Activated T-cell treated with anti-CD3 and anti-CD28 coated beads, Interleukin-2, amount 50 U/mL, for 72 hours (primary cell): ENCODE results near the gene CHD5. TPM values are rescaled to one million over a fixed set of nuclear protein-coding genes. Genes with fewer than 3 reads are reported as not detected.

Experiments used
- ATAC-seq, 2 donors: fragments of 150-1000 bp; cut with Tn5 transposase; replicated peaks in 1 of 2; 2 replicates each; pipeline ENCODE4 v1.10.0; 2021; ENCODE audit warnings: moderate library complexity in 2 of 2, mild to moderate bottlenecking in 1 of 2
- DNase-seq, 2 donors: peaks; one replicate each; pipeline ENCODE4 v3.0.0; 2021 to 2022; ENCODE audit warnings: mixed read lengths in 1 of 2
- H3K27ac Mint-ChIP-seq: one replicate; pipeline ENCODE4 v1.8.0; 2022; ENCODE audit warnings: mild to moderate bottlenecking, moderate library complexity, mixed read lengths
- H3K27me3 Mint-ChIP-seq: one replicate; pipeline ENCODE4 v1.8.0; 2022; ENCODE audit warnings: low read depth, mixed read lengths
- H3K36me3 Mint-ChIP-seq, 2 donors: one replicate each; pipeline ENCODE4 v1.8.0; 2022; ENCODE audit warnings: mixed read lengths in 2 of 2, mild to moderate bottlenecking in 1 of 2; ENCODE audit not compliant: insufficient read depth in 2 of 2
- H3K4me1 Mint-ChIP-seq: one replicate; pipeline ENCODE4 v1.8.0; 2022; ENCODE audit warnings: low read depth, mixed read lengths
- H3K4me3 Mint-ChIP-seq, 2 donors: one replicate each; pipeline ENCODE4 v1.8.0; 2022; ENCODE audit warnings: mild to moderate bottlenecking in 2 of 2, mixed read lengths in 2 of 2, moderate library complexity in 2 of 2
- H3K9me3 Mint-ChIP-seq, 2 donors: one replicate each; pipeline ENCODE4 v1.8.0; 2022; ENCODE audit warnings: mixed read lengths in 2 of 2
- total RNA-seq, 2 donors: library from RNA; stranded (reverse); gene quantifications; one replicate each; pipeline ENCODE4 v1.2.3, GENCODE V29; 2022

CHD5 gene
- total RNA-seq, 2 donors from 2014 or later: 0.16 to 0.31 TPM

GRCh38 chr1:6087958-6088357 is 92.2 kb downstream of the CHD5 start:
- Mint-ChIP-seq H3K36me3 (no peaks in the 10 kb centered on the region), H3K27me3 (no peaks in the 10 kb centered on the region), H3K4me3 (no peak overlapping the region), H3K27ac (no peak overlapping the region), H3K4me1 (no peaks in the 10 kb centered on the region), H3K9me3 (no peaks in the 10 kb centered on the region)
- DNase-seq (no peak), ATAC-seq (no peak)

GRCh38 chr1:6087377-6087772 is 92.7 kb downstream of the CHD5 start:
- no peaks in the 10 kb centered on the region for H3K36me3 Mint-ChIP-seq
- no peaks in the 10 kb centered on the region for H3K27me3 Mint-ChIP-seq
- H3K9me3 Mint-ChIP-seq: no peaks in the 10 kb centered on the region
- ATAC-seq: no peak
- DNase-seq: no peak
- peak overlapping the region; percentile 54 for H3K27ac Mint-ChIP-seq
- no peak overlapping the region for H3K4me3 Mint-ChIP-seq
- H3K4me1 Mint-ChIP-seq: no peaks in the 10 kb centered on the region

GRCh38 chr1:6086762-6087376 is 93.3 kb downstream of the CHD5 start:
- ATAC-seq (no peak), DNase-seq (no peak)
- peaks cover 0 to 2% of the 10 kb centered on the region in 2 donors for H3K36me3 Mint-ChIP-seq
- no peaks in the 10 kb centered on the region for H3K27me3 Mint-ChIP-seq
- no peak overlapping the region for H3K27ac Mint-ChIP-seq
- no peak overlapping the region for H3K4me3 Mint-ChIP-seq
- no peaks in the 10 kb centered on the region for H3K9me3 Mint-ChIP-seq
- no peaks in the 10 kb centered on the region for H3K4me1 Mint-ChIP-seq

GRCh38 chr1:6086358-6086757 is 93.8 kb downstream of the CHD5 start:
- H3K27ac Mint-ChIP-seq: no peak overlapping the region
- no peak for DNase-seq
- H3K4me1 Mint-ChIP-seq: no peaks in the 10 kb centered on the region
- H3K36me3 Mint-ChIP-seq: peaks cover 0 to 2% of the 10 kb centered on the region in 2 donors
- no peak for ATAC-seq
- no peaks in the 10 kb centered on the region for H3K27me3 Mint-ChIP-seq
- no peak overlapping the region for H3K4me3 Mint-ChIP-seq
- no peaks in the 10 kb centered on the region for H3K9me3 Mint-ChIP-seq

DNA sequence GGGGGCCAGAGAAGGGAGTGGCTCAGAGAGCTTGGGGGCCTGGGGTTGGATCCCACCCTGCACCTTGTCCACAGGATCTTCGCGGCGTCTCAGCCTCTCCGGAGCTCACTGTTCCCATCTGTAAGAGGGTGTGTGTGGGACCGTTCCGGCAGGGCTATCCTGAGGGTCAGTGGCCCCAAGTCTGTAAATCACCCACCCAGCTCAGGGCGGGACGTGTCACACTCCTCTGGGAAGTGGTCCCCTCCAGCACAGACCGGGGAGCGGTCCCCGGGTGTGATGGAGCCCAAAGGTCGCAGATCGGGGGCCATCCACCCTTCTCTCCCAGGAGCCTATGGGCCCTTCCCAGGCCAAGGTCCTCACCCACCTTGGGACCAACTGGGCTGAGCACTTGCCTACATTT is 94.5 kb downstream of the CHD5 start:
- Mint-ChIP-seq H3K27ac (no peak overlapping the region), H3K4me3 (no peak overlapping the region), H3K36me3 (peaks cover 0 to 2% of the 10 kb centered on the region in 2 donors), H3K9me3 (no peaks in the 10 kb centered on the region), H3K27me3 (no peaks in the 10 kb centered on the region), H3K4me1 (no peaks in the 10 kb centered on the region)
- ATAC-seq (no peak), DNase-seq (no peak)

- H3K27ac Mint-ChIP-seq: no peak overlapping the region
- no peaks in the 10 kb centered on the region for H3K27me3 Mint-ChIP-seq
- DNase-seq (no peak), ATAC-seq (no peak)
- no peak overlapping the region for H3K4me3 Mint-ChIP-seq
- no peaks in the 10 kb centered on the region for H3K9me3 Mint-ChIP-seq
- H3K36me3 Mint-ChIP-seq: peaks cover 0 to 2% of the 10 kb centered on the region in 2 donors
- H3K4me1 Mint-ChIP-seq: no peaks in the 10 kb centered on the region
Observed at GRCh38 chr1:6084781-6085495, 95.2 kb downstream of the CHD5 start.

- H3K27me3 Mint-ChIP-seq: no peaks in the 10 kb centered on the region
- DNase-seq (no peak), ATAC-seq (no peak)
- H3K36me3 Mint-ChIP-seq: peaks cover 2 to 3% of the 10 kb centered on the region in 2 donors
- no peaks in the 10 kb centered on the region for H3K4me1 Mint-ChIP-seq
- H3K4me3 Mint-ChIP-seq: no peak overlapping the region
- H3K9me3 Mint-ChIP-seq: no peaks in the 10 kb centered on the region
- no peak overlapping the region for H3K27ac Mint-ChIP-seq
Observed at GRCh38 chr1:6083801-6084446, 96.2 kb downstream of the CHD5 start.

- no peak for DNase-seq
- Mint-ChIP-seq H3K4me3 (no peak overlapping the region), H3K4me1 (no peaks in the 10 kb centered on the region), H3K27ac (no peak overlapping the region), H3K27me3 (no peaks in the 10 kb centered on the region), H3K36me3 (peaks cover 2 to 5% of the 10 kb centered on the region in 2 donors), H3K9me3 (no peaks in the 10 kb centered on the region)
- ATAC-seq: no peak
Observed at GRCh38 chr1:6083385-6083784, 96.7 kb downstream of the CHD5 start.

GRCh38 chr1:6082430-6082971 is 97.6 kb downstream of the CHD5 start:
- DNase-seq (no peak), ATAC-seq (no peak)
- Mint-ChIP-seq H3K27ac (no peak overlapping the region), H3K27me3 (no peaks in the 10 kb centered on the region), H3K36me3 (peaks cover 2 to 5% of the 10 kb centered on the region in 2 donors), H3K4me1 (no peaks in the 10 kb centered on the region), H3K9me3 (no peaks in the 10 kb centered on the region), H3K4me3 (no peak overlapping the region)

DNA sequence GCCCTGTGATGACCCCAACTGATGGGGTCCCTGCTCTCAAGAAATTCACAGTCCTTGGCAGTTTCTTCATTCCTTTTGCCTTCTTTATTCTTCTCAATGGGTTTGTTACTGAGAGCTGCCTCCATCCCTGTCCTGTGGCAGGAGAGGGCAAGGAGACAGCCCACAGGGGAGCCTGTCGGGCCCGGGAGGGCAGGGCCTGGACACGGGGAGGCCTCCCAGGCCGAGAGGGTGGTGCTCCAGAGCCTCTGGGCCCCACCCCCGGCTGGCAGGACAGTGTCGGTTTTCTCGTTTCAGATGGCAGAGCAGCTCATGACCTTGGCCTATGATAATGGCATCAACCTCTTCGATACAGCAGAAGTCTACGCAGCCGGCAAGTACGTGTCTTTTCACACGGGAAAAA is 98.2 kb downstream of the CHD5 start:
- Mint-ChIP-seq H3K36me3 (peaks cover 4 to 7% of the 10 kb centered on the region in 2 donors), H3K27ac (no peak overlapping the region)

DNA sequence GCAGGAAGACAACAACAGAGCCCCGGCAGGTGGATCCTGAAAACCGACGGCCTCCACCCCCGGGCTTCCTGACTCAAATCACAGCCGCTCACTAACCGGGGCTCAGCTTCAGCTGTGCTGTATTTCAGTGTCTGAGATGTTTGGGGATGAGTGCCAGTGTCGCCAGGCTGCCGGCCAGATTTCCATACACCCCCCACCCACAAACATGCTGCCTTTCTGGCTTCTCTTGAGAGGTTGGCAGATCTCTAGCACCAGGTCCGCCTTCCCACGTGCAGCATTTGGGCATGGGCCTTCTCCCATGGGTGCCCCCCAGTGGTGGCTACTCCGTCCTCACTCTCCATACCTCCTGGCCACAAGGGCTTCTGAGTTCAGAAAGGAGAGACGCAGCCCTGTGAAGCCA is 99.7 kb downstream of the CHD5 start:
- Mint-ChIP-seq H3K27me3 (no peaks in the 10 kb centered on the region), H3K9me3 (no peaks in the 10 kb centered on the region), H3K4me3 (no peak overlapping the region), H3K27ac (no peak overlapping the region), H3K4me1 (no peaks in the 10 kb centered on the region), H3K36me3 (peaks cover 4 to 9% of the 10 kb centered on the region in 2 donors)
- DNase-seq (no peak), ATAC-seq (no peak)

More for the DNA sequence above, 98.2 kb downstream of the CHD5 start:
- Mint-ChIP-seq H3K9me3 (no peaks in the 10 kb centered on the region), H3K4me1 (no peaks in the 10 kb centered on the region), H3K4me3 (no peak overlapping the region), H3K27me3 (no peaks in the 10 kb centered on the region)
- DNase-seq (no peak), ATAC-seq (no peak)

DNA sequence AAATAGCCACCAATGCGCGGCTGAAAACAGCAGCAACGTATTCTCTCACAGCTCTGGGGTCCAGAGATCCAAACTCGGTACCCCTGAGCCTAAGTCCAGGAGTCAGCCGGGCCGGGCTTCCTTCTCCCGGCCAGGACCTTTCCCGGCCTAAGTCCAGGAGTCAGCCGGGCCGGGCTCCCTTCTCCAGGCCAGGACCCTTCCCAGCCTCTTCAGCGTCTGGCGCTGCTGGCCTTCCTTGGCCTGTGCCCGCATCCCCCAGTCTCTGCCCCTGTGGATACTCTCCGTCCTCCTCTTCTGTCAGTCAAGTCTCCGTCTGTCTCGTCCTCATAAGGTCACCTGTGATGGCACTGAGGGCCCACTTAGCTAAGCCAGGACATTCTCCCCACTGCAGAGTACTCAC is 102.2 kb downstream of the CHD5 start:
- Mint-ChIP-seq H3K9me3 (no peaks in the 10 kb centered on the region), H3K4me1 (no peaks in the 10 kb centered on the region), H3K4me3 (no peak overlapping the region), H3K27me3 (no peaks in the 10 kb centered on the region), H3K27ac (no peak overlapping the region), H3K36me3 (peaks cover 4 to 18% of the 10 kb centered on the region in 2 donors)
- no peak for DNase-seq
- ATAC-seq: no peak

- H3K4me1 Mint-ChIP-seq: no peaks in the 10 kb centered on the region
- H3K36me3 Mint-ChIP-seq: peaks cover 4 to 18% of the 10 kb centered on the region in 2 donors
- no peaks in the 10 kb centered on the region for H3K27me3 Mint-ChIP-seq
- ATAC-seq: no peak
- H3K4me3 Mint-ChIP-seq: no peak overlapping the region
- no peak overlapping the region for H3K27ac Mint-ChIP-seq
- no peaks in the 10 kb centered on the region for H3K9me3 Mint-ChIP-seq
- DNase-seq: no peak
Observed at GRCh38 chr1:6077506-6077905, 102.6 kb downstream of the CHD5 start.
